ENCODE measurements around the gene POLG.
"Not testable (repeated sequence)": the region's sequence is repeated elsewhere in the genome, so short reads cannot be mapped to it uniquely, and the experiment has no call there.

Gene POLG

DNA sequence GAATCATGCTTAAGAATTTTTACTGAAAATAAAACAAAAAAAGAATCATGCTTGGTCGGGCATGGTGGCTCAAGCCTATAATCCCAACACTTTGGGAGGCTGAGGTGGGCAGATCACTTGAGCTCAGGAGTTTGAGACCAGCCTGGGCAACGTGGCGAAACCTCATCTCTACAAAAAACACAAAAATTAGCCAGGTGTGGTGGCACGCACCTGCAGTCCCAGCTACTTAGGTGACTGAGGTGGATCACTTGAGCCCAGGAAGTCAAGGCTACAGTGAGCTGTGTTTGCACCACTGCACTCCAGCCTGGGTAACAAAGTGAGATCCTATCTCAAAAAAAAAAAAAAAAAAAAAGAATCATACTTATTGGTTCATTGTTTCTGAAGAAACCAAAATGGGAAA is 57.3 kb downstream of the POLG start:
- DNase-seq, result not testable (repeated sequence)

Data from NCI-H1417 treated with DMSO at 0.1 percent for 48 hours (cell line).